A673 (cell line): ENCODE results near the gene HPN. TPM values are rescaled to one million over a fixed set of nuclear protein-coding genes. Genes with fewer than 3 reads are reported as not detected.

Experiments used
- BruUV-seq: library from RNA; stranded (reverse); fragments of 400-500 nt; replicated peaks from 2 replicates; lab custom pipeline; 2021; lab: Mats Ljungman, UMichigan
- CTCF ChIA-PET: fragments of 300-600 bp; sonication (Branson Sonifier 250); formaldehyde crosslinking; loops from one replicate; lab custom pipeline; 2022; ENCODE audit warnings: antibody characterized with exemption; lab: Charles Lee
- POLR2A ChIA-PET: fragments of 300-600 bp; sonication (Branson Sonifier 250); formaldehyde crosslinking; loops from one replicate; lab custom pipeline; 2022; ENCODE audit warnings: antibody characterized with exemption; ENCODE audit not compliant: low non-redundant PET; lab: Charles Lee
- DNase-seq: peaks from one replicate; pipeline ENCODE4 v3.0.0-alpha.2; 2015; ENCODE audit warnings: low spot score
- H3K27ac ChIP-seq: fragments of 200-600 bp; sonication (generic); 2 replicates; pipeline ENCODE4 v1.5.1; 2016; ENCODE audit warnings: mixed run types, low read depth, mild to moderate bottlenecking, mixed read lengths, antibody characterized with exemption, low read length; ENCODE audit not compliant: poor library complexity, severe bottlenecking
- H3K27me3 ChIP-seq: fragments of 200-600 bp; sonication (generic); replicated peaks from 2 replicates; pipeline ENCODE4 v1.6.1; 2017; ENCODE audit warnings: mixed run types, low read depth, mild to moderate bottlenecking, mixed read lengths, antibody characterized with exemption, low read length; ENCODE audit not compliant: insufficient read depth, poor library complexity
- H3K36me3 ChIP-seq: fragments of 200-600 bp; sonication (generic); 2 replicates; pipeline ENCODE4 v1.6.1; 2016; ENCODE audit warnings: mixed run types, mild to moderate bottlenecking, mixed read lengths, antibody characterized with exemption, low read length; ENCODE audit not compliant: insufficient read depth, poor library complexity, severe bottlenecking
- H3K4me1 ChIP-seq: fragments of 200-600 bp; sonication (generic); 2 replicates; pipeline ENCODE4 v1.6.1; 2017; ENCODE audit warnings: mixed run types, mild to moderate bottlenecking, mixed read lengths, antibody characterized with exemption, low read length; ENCODE audit not compliant: insufficient read depth, poor library complexity, severe bottlenecking
- H3K4me3 ChIP-seq: fragments of 200-600 bp; sonication (generic); 2 replicates; pipeline ENCODE4 v1.5.1; 2016; ENCODE audit warnings: low read depth, mixed run types, mild to moderate bottlenecking, mixed read lengths, low read length; ENCODE audit not compliant: poor library complexity, severe bottlenecking
- H3K9me3 ChIP-seq: fragments of 200-600 bp; sonication (generic); 2 replicates; pipeline ENCODE4 v1.6.1; 2016; ENCODE audit warnings: mixed run types, low read depth, mild to moderate bottlenecking, mixed read lengths, antibody characterized with exemption, low read length; ENCODE audit not compliant: poor library complexity, severe bottlenecking
- EZH2 ChIP-seq: fragments of 200-600 bp; sonication (generic); IDR thresholded peaks from 2 replicates; pipeline ENCODE4 v1.6.1; 2017; ENCODE audit warnings: borderline replicate concordance, low read depth, mild to moderate bottlenecking, mixed read lengths, antibody characterized with exemption, low read length; ENCODE audit not compliant: poor library complexity, severe bottlenecking
- intact Hi-C: fragments of 100-400 bp; cut with micrococcal nuclease; formaldehyde crosslinking; loops from one replicate; pipeline ENCODE4 v1.10.0; 2022; ENCODE audit not compliant: unreplicated experiment
- total RNA-seq: library from RNA; stranded (reverse); gene quantifications from 2 replicates; pipeline ENCODE4 v1.2.3, GENCODE V29; 2021
- TF ChIP-seq, protein P1 (sequence below): fragments of 300-800, 200-600 bp; sonication (generic); conservative IDR thresholded peaks from 2 replicates; pipeline ENCODE4 v1.5.1; 2017; ENCODE audit warnings: low read depth, mild to moderate bottlenecking, antibody characterized with exemption, low read length, moderate library complexity, mixed read lengths

The HPN gene
- total RNA-seq, 1 experiment from 2014 or later, result not detected

DNA sequence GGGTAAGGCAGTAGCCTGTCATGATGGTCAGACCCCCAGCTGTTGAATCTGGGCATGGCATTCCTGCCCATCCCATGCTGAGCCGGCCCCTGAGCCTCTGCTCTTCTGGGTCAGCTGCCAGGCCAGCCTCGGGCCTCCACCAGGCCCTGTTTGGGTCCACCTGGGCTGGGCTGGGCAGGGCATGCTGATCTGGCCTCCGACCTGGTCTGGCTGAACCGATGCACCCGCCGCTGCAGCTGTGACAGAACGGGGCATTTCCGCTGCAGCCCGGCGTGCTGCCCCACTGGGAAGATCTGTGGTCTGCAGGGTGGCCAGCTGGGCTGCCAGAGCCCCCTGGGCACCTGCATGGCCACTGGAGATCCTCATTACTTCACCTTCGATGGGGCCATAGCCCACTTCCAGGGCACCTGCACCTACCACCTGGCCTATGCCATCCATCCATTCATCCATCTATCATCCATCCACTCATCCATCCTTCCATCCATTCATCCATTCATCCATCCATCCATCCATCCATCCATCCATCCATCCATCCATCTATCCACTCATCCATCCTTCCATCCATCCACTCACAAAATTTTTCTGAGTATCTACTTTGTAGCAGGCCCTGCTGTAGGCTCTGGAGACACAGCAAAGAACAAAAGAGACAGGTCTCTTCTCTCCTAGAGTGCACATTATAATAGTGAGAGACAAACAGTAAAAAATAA lies 52.6 kb downstream of the HPN start:
- CTCF ChIA-PET, result no interaction called here
- intact Hi-C loops, result no loop called here

DNA sequence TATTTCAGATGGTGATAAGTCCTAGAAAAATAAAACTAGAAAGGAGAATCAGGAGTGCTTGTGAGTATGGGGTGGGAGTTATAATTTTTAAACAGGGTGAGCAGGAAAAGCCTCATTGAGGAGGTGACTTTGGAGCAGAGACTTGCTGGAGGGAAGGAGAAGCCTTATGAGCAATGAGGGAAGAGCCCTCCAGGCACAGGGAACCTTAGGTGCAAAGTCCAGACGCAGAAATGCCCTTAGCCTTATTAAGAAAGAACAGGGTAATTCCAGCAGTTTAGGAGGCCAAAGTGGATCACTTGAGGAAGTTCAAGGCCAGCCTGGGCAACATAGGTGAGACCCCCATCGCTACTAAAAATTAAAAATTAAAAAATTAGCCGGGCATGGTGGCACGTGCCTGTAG lies 53.1 kb downstream of the HPN start:
- Histone ChIP-seq H3K9me3 (no peaks in the 10 kb centered on the region), H3K4me3 (no peak overlapping the region), H3K4me1 (peaks cover 5% of the 10 kb centered on the region), H3K27ac (no peak overlapping the region), H3K27me3 (no peaks in the 10 kb centered on the region), H3K36me3 (no peaks in the 10 kb centered on the region)
- ChIA-PET CTCF (no interaction called here), POLR2A (no interaction called here)
- TF ChIP-seq, protein P1, sequence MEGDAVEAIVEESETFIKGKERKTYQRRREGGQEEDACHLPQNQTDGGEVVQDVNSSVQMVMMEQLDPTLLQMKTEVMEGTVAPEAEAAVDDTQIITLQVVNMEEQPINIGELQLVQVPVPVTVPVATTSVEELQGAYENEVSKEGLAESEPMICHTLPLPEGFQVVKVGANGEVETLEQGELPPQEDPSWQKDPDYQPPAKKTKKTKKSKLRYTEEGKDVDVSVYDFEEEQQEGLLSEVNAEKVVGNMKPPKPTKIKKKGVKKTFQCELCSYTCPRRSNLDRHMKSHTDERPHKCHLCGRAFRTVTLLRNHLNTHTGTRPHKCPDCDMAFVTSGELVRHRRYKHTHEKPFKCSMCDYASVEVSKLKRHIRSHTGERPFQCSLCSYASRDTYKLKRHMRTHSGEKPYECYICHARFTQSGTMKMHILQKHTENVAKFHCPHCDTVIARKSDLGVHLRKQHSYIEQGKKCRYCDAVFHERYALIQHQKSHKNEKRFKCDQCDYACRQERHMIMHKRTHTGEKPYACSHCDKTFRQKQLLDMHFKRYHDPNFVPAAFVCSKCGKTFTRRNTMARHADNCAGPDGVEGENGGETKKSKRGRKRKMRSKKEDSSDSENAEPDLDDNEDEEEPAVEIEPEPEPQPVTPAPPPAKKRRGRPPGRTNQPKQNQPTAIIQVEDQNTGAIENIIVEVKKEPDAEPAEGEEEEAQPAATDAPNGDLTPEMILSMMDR, result no peak
- intact Hi-C loops, result no loop called here
- BruUV-seq, result no TSS peak
- no peak for DNase-seq

More for the DNA sequence above, 52.6 kb downstream of the HPN start:
- TF ChIP-seq, protein P1, result no peak
- TF ChIP-seq EZH2, result no peak
- no TSS peak for BruUV-seq
- H3K36me3 ChIP-seq, result no peaks in the 10 kb centered on the region
- POLR2A ChIA-PET, result no interaction called here
- no peak overlapping the region for H3K4me3 ChIP-seq
- no peaks in the 10 kb centered on the region for H3K9me3 ChIP-seq
- H3K27ac ChIP-seq, result no peak overlapping the region
- DNase-seq, result no peak
- no peaks in the 10 kb centered on the region for H3K27me3 ChIP-seq
- peaks cover 5% of the 10 kb centered on the region for H3K4me1 ChIP-seq

DNA sequence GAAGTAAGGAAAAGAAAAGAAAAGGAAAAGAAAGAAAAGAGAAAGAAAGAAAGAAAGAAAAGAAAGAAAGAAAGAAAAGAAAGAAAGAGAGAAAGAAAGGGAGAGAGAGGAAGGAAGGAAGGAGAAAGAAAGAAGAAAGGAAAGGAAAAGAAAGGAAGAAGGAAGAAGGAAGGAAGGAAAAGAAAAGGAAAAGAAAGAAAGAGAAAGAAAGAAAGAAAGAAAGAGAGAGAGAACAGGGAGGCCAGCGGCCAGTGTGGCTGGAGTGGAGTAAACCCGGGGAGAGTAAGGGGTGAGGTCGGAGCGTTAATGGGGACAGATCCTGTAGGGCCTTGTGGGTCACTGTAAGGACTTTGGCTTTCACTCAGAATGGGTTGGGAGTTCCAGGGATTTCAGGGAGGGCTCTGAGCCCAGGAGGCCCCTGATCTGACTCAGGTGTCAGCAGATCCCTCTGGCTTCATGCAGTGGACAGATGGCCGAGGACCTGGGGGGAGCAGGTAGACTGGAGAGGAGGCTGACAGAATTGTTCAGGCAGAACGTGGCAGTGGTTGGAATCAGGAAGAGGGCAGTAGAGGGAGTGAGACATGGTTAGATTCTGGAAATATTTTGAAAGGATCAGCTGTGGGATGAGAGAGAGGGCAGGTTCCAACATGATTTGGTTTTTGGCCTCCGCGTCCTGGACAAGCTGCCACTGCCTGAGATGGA lies 54.3 kb downstream of the HPN start:
- Histone ChIP-seq H3K4me3 (no peak overlapping the region), H3K27ac (no peak overlapping the region), H3K36me3 (no peaks in the 10 kb centered on the region), H3K9me3 (no peaks in the 10 kb centered on the region), H3K27me3 (no peaks in the 10 kb centered on the region), H3K4me1 (peaks cover under 1% of the 10 kb centered on the region)
- DNase-seq, result no peak
- POLR2A ChIA-PET, result no interaction called here
- intact Hi-C loops, result no loop called here
- CTCF ChIA-PET, result no interaction called here
- TF ChIP-seq EZH2, result no peak
- TF ChIP-seq, protein P1, result no peak
- no TSS peak for BruUV-seq
